Hepatocyte (in vitro differentiated cells): Measurements from ENCODE around the gene MVB12B. TPM values are rescaled to one million over a fixed set of nuclear protein-coding genes. Genes with fewer than 3 reads are reported as not detected.

ENCODE experiments used
- DNase-seq: peaks from one replicate; pipeline ENCODE4 v3.0.0-alpha.2; 2016; ENCODE audit warnings: low spot score
- H2AFZ ChIP-seq: fragments of 200-600 bp; sonication (generic); 2 replicates; pipeline ENCODE4 v1.6.0; 2016; ENCODE audit warnings: antibody characterized with exemption, mild to moderate bottlenecking
- H3K27ac ChIP-seq: fragments of 200-600 bp; sonication (generic); 2 replicates; pipeline ENCODE4 v1.5.1; 2016; ENCODE audit warnings: mild to moderate bottlenecking
- H3K27me3 ChIP-seq: fragments of 200-600 bp; sonication (generic); 2 replicates; pipeline ENCODE4 v1.6.1; 2016
- H3K36me3 ChIP-seq: fragments of 200-600 bp; sonication (generic); replicated peaks from 2 replicates; pipeline ENCODE4 v1.5.1; 2016; ENCODE audit warnings: low read depth; ENCODE audit not compliant: insufficient read depth
- H3K4me1 ChIP-seq: fragments of 200-600 bp; sonication (generic); 2 replicates; pipeline ENCODE4 v1.5.1; 2016; ENCODE audit warnings: mild to moderate bottlenecking, moderate library complexity; ENCODE audit not compliant: insufficient read depth
- H3K4me2 ChIP-seq: fragments of 200-600 bp; sonication (generic); 2 replicates; pipeline ENCODE4 v1.6.0; 2016
- H3K4me3 ChIP-seq: fragments of 200-600 bp; sonication (generic); 2 replicates; pipeline ENCODE4 v1.5.1; 2016; ENCODE audit warnings: mild to moderate bottlenecking
- H3K79me2 ChIP-seq: fragments of 200-600 bp; sonication (generic); 2 replicates; pipeline ENCODE4 v1.6.0; 2017; ENCODE audit warnings: mild to moderate bottlenecking
- H3K9me2 ChIP-seq: fragments of 200-600 bp; sonication (generic); replicated peaks from 2 replicates; pipeline ENCODE4 v1.6.0; 2017; ENCODE audit warnings: mild to moderate bottlenecking; ENCODE audit not compliant: insufficient read depth
- H3K9me3 ChIP-seq: fragments of 200-600 bp; sonication (generic); 2 replicates; pipeline ENCODE4 v1.5.1; 2016; ENCODE audit warnings: low read depth, mild to moderate bottlenecking
- H4K20me1 ChIP-seq: fragments of 200-600 bp; sonication (generic); 2 replicates; pipeline ENCODE4 v1.6.0; 2016; ENCODE audit warnings: mild to moderate bottlenecking; ENCODE audit not compliant: insufficient read depth, poor library complexity, severe bottlenecking
- CTCF ChIP-seq: fragments of 200-600 bp; sonication (generic); IDR thresholded peaks from 2 replicates; pipeline ENCODE4 v1.5.1; 2016; ENCODE audit warnings: antibody characterized with exemption, mild to moderate bottlenecking; ENCODE audit not compliant: poor library complexity
- EZH2 ChIP-seq: fragments of 200-600 bp; sonication (generic); IDR thresholded peaks from 2 replicates; pipeline ENCODE4 v1.6.1; 2016; ENCODE audit warnings: antibody characterized with exemption, mild to moderate bottlenecking, borderline replicate concordance
- EZH2phosphoT487 ChIP-seq: fragments of 200-600 bp; sonication (generic); IDR thresholded peaks from one replicate; pipeline ENCODE4 v1.6.1; 2018; ENCODE audit warnings: antibody characterized with exemption, mild to moderate bottlenecking, low read depth, moderate library complexity; ENCODE audit not compliant: unreplicated experiment, severe bottlenecking
- WGBS: methylation state at CpG from one replicate; pipeline ENCODE4 v1.1.6; 2016; ENCODE audit warnings: low lambda C conversion rate; ENCODE audit errors: missing lambda C conversion rate; 5-methylcytosine and 5-hydroxymethylcytosine counted together
- polyA plus RNA-seq: library from polyadenylated mRNA; unstranded; fragments of >200 nt; fragmentation: Nextera tagmentation; extraction: Ambion mirVana; gene quantifications from 2 replicates; pipeline ENCODE4 v1.2.1, GENCODE V29; 2016
- total RNA-seq: library from RNA; depleted of rRNA; stranded (reverse); fragments of >200 nt; gene quantifications from 2 replicates; pipeline ENCODE4 v1.2.3, GENCODE V29; 2014

The MVB12B gene
- total and polyA plus RNA-seq, 2 experiments from 2014 or later, result 11.8 to 12.1 TPM

- Histone ChIP-seq H2AFZ (no peak overlapping the region), H3K4me3 (no peak overlapping the region), H3K9me2 (no peaks in the 10 kb centered on the region), H4K20me1 (no peaks in the 10 kb centered on the region), H3K27ac (no peak overlapping the region), H3K9me3 (no peaks in the 10 kb centered on the region), H3K4me2 (no peak overlapping the region), H3K36me3 (no peaks in the 10 kb centered on the region), H3K4me1 (no peaks in the 10 kb centered on the region), H3K79me2 (no peaks in the 10 kb centered on the region), H3K27me3 (no peaks in the 10 kb centered on the region)
- WGBS, result 97% methylated on average over 9 of the region's 9 CpGs
- TF ChIP-seq EZH2phosphoT487 (no peak), CTCF (no peak), EZH2 (no peak)
- no peak for DNase-seq
Measured at GRCh38 chr9:126428534-126429175, 102.0 kb downstream of the MVB12B start.

- H3K27ac ChIP-seq, result no peak overlapping the region
- no peaks in the 10 kb centered on the region for H3K27me3 ChIP-seq
- H3K4me1 ChIP-seq, result no peaks in the 10 kb centered on the region
- H3K9me3 ChIP-seq, result no peaks in the 10 kb centered on the region
- H3K9me2 ChIP-seq, result no peaks in the 10 kb centered on the region
- no peak overlapping the region for H3K4me2 ChIP-seq
- H4K20me1 ChIP-seq, result no peaks in the 10 kb centered on the region
- H3K36me3 ChIP-seq, result no peaks in the 10 kb centered on the region
- no peak overlapping the region for H2AFZ ChIP-seq
- WGBS, result 95% methylated on average over 8 of the region's 8 CpGs
- no peaks in the 10 kb centered on the region for H3K79me2 ChIP-seq
- no peak overlapping the region for H3K4me3 ChIP-seq
- no peak for DNase-seq
- TF ChIP-seq CTCF (no peak), EZH2phosphoT487 (no peak)
Measured at GRCh38 chr9:126429190-126429589, 102.6 kb downstream of the MVB12B start.

- Histone ChIP-seq H3K9me3 (no peaks in the 10 kb centered on the region), H3K4me3 (no peak overlapping the region), H3K27me3 (no peaks in the 10 kb centered on the region), H2AFZ (no peak overlapping the region), H3K4me1 (no peaks in the 10 kb centered on the region), H3K27ac (no peak overlapping the region), H3K36me3 (no peaks in the 10 kb centered on the region), H4K20me1 (no peaks in the 10 kb centered on the region), H3K9me2 (no peaks in the 10 kb centered on the region), H3K79me2 (no peaks in the 10 kb centered on the region), H3K4me2 (no peak overlapping the region)
- TF ChIP-seq EZH2phosphoT487 (no peak), CTCF (no peak), EZH2 (no peak)
- WGBS, result 87% methylated on average over 6 of the region's 6 CpGs
- DNase-seq, result no peak
Measured at GRCh38 chr9:126430124-126430523, 103.5 kb downstream of the MVB12B start.
